H9 (cell line): ENCODE results near the gene CHST8. TPM values are rescaled to one million over a fixed set of nuclear protein-coding genes. Genes with fewer than 3 reads are reported as not detected.

Experiments
- DNase-seq: peaks from one replicate; pipeline ENCODE4 v3.0.0-alpha.2; 2017
- H2AFZ ChIP-seq: one replicate; pipeline ENCODE4 v1.6.1; 2013; ENCODE audit warnings: mild to moderate bottlenecking, low read length, control low read depth, moderate library complexity
- H2AK5ac ChIP-seq: 2 replicates; pipeline ENCODE4 v1.6.1; 2013; ENCODE audit warnings: low read length, control low read depth, mixed read lengths; ENCODE audit not compliant: insufficient read length
- H2BK120ac ChIP-seq: one replicate; pipeline ENCODE4 v1.6.1; 2013; ENCODE audit warnings: low read depth, mild to moderate bottlenecking, low read length, control low read depth, inconsistent platforms; ENCODE audit not compliant: poor library complexity, severe bottlenecking
- H2BK12ac ChIP-seq: 2 replicates; pipeline ENCODE4 v1.6.1; 2013; ENCODE audit warnings: low read length, control low read depth, mixed read lengths, low read depth; ENCODE audit not compliant: insufficient read length
- H2BK15ac ChIP-seq: 2 replicates; pipeline ENCODE4 v1.6.1; 2013; ENCODE audit warnings: low read depth, low read length, control low read depth
- H2BK20ac ChIP-seq: one replicate; pipeline ENCODE4 v1.6.1; 2013; ENCODE audit warnings: low read depth, mild to moderate bottlenecking, low read length, control low read depth, inconsistent platforms; ENCODE audit not compliant: poor library complexity, severe bottlenecking
- H2BK5ac ChIP-seq: 2 replicates; pipeline ENCODE4 v1.6.1; 2013; ENCODE audit warnings: low read length, control low read depth, mixed read lengths; ENCODE audit not compliant: insufficient read length
- H3K14ac ChIP-seq: 2 replicates; pipeline ENCODE4 v1.6.1; 2013; ENCODE audit warnings: low read length, control low read depth; ENCODE audit not compliant: insufficient read depth
- H3K18ac ChIP-seq: 2 replicates; pipeline ENCODE4 v1.6.1; 2013; ENCODE audit warnings: low read depth, mild to moderate bottlenecking, mixed read lengths, low read length, control low read depth; ENCODE audit not compliant: insufficient read length
- H3K23ac ChIP-seq: 2 replicates; pipeline ENCODE4 v1.6.1; 2013; ENCODE audit warnings: low read length, control low read depth, mixed read lengths, low read depth; ENCODE audit not compliant: insufficient read length
- H3K23me2 ChIP-seq: 2 replicates; pipeline ENCODE4 v1.6.1; 2013; ENCODE audit warnings: low read depth, mild to moderate bottlenecking, mixed read lengths, low read length, control low read depth; ENCODE audit not compliant: insufficient read length, poor library complexity, severe bottlenecking
- H3K27ac ChIP-seq: 2 replicates; pipeline ENCODE4 v1.5.1; 2013; ENCODE audit warnings: low read length, control low read depth, mixed read lengths, low read depth; ENCODE audit not compliant: insufficient read length
- H3K27me3 ChIP-seq: 2 replicates; pipeline ENCODE4 v1.6.1; 2013; ENCODE audit warnings: low read length, control low read depth, inconsistent platforms; ENCODE audit not compliant: insufficient read depth
- H3K4ac ChIP-seq: 2 replicates; pipeline ENCODE4 v1.6.1; 2013; ENCODE audit warnings: low read depth, mild to moderate bottlenecking, control low read depth, inconsistent platforms, low read length, moderate library complexity
- H3K4me1 ChIP-seq: 2 replicates; pipeline ENCODE4 v1.6.1; 2013; ENCODE audit warnings: low read length, control low read depth, inconsistent platforms; ENCODE audit not compliant: insufficient read depth
- H3K4me2 ChIP-seq: 2 replicates; pipeline ENCODE4 v1.6.1; 2013; ENCODE audit warnings: low read length, control low read depth, mixed read lengths; ENCODE audit not compliant: insufficient read length, insufficient read depth
- H3K56ac ChIP-seq: 2 replicates; pipeline ENCODE4 v1.6.1; 2013; ENCODE audit warnings: low read depth, mild to moderate bottlenecking, mixed read lengths, low read length, control low read depth; ENCODE audit not compliant: insufficient read length
- H3K79me1 ChIP-seq: 2 replicates; pipeline ENCODE4 v1.6.1; 2013; ENCODE audit warnings: low read depth, mild to moderate bottlenecking, moderate library complexity, low read length, control low read depth, inconsistent platforms; ENCODE audit not compliant: insufficient read depth, poor library complexity, severe bottlenecking
- H3K79me2 ChIP-seq: 2 replicates; pipeline ENCODE4 v1.6.1; 2013; ENCODE audit warnings: low read length, control low read depth, inconsistent platforms; ENCODE audit not compliant: insufficient read depth
- H3K9ac ChIP-seq: 2 replicates; pipeline ENCODE4 v1.6.1; 2013; ENCODE audit warnings: low read length, control low read depth, mixed read lengths; ENCODE audit not compliant: insufficient read length; ENCODE audit errors: extremely low read depth
- H3K9me3 ChIP-seq: one replicate; pipeline ENCODE4 v1.6.1; 2013; ENCODE audit warnings: low read depth, low read length, inconsistent platforms; ENCODE audit not compliant: control insufficient read depth
- H3T11ph ChIP-seq: one replicate; pipeline ENCODE4 v1.6.1; 2013; ENCODE audit warnings: mild to moderate bottlenecking, low read length, control low read depth, inconsistent platforms
- H4K20me1 ChIP-seq: one replicate; pipeline ENCODE4 v1.6.1; 2013; ENCODE audit not compliant: control insufficient read depth, insufficient read length, insufficient read depth
- H4K5ac ChIP-seq: 2 replicates; pipeline ENCODE4 v1.6.1; 2013; ENCODE audit warnings: low read depth, mild to moderate bottlenecking, mixed read lengths, low read length, control low read depth; ENCODE audit not compliant: insufficient read length
- H4K8ac ChIP-seq: replicated peaks from 2 replicates; pipeline ENCODE4 v1.6.1; 2013; ENCODE audit warnings: low read length, control low read depth, mixed read lengths, low read depth; ENCODE audit not compliant: insufficient read length
- H4K91ac ChIP-seq: 2 replicates; pipeline ENCODE4 v1.6.1; 2013; ENCODE audit warnings: low read depth, mild to moderate bottlenecking, moderate library complexity, mixed read lengths, low read length, control low read depth; ENCODE audit not compliant: insufficient read length
- H3K27ac Mint-ChIP-seq, 3 experiments: 2 replicates in 2 of 3; 3 replicates in 1 of 3; pipeline ENCODE4 v1.8.0; 2020 to 2021; ENCODE audit warnings: mixed read lengths in 3 of 3, mild to moderate bottlenecking in 1 of 3, moderate library complexity in 1 of 3
- H3K27me3 Mint-ChIP-seq: 2 replicates; pipeline ENCODE4 v1.8.0; 2021; ENCODE audit warnings: low read depth, mild to moderate bottlenecking, moderate library complexity, mixed read lengths
- H3K36me3 Mint-ChIP-seq, 3 experiments: 2 replicates in 2 of 3; 3 replicates in 1 of 3; pipeline ENCODE4 v1.8.0; 2020 to 2021; ENCODE audit warnings: low read depth in 3 of 3, mixed read lengths in 3 of 3; ENCODE audit not compliant: insufficient read depth in 1 of 3
- H3K4me1 Mint-ChIP-seq, 2 experiments: 2 replicates each; pipeline ENCODE4 v1.8.0; 2020; ENCODE audit warnings: mixed read lengths in 2 of 2
- H3K4me3 Mint-ChIP-seq, 2 experiments: 2 replicates in 1 of 2; 3 replicates in 1 of 2; pipeline ENCODE4 v1.8.0; 2020 to 2021; ENCODE audit warnings: mild to moderate bottlenecking in 2 of 2, mixed read lengths in 2 of 2, moderate library complexity in 1 of 2
- H3K9me3 Mint-ChIP-seq, 2 experiments: 2 replicates in 1 of 2; 3 replicates in 1 of 2; pipeline ENCODE4 v1.8.0; 2020; ENCODE audit warnings: mild to moderate bottlenecking in 2 of 2, mixed read lengths in 2 of 2, moderate library complexity in 1 of 2
- WGBS: extraction: QIAGEN DNeasy Blood & Tissue Kit; methylation state at CpG from one replicate; pipeline ENCODE4 v1.1.7; 2013; ENCODE audit warnings: missing lambda C conversion rate, low lambda C conversion rate, mixed read lengths; ENCODE audit not compliant: insufficient read length; ENCODE audit errors: extremely low coverage; 5-methylcytosine and 5-hydroxymethylcytosine counted together
- total RNA-seq: library from RNA; stranded (reverse); gene quantifications from 2 replicates; pipeline ENCODE4 v1.2.1, GENCODE V29; 2021
- TF ChIP-seq, protein P1 (sequence below): fragments of 200-600 bp; sonication (generic); conservative IDR thresholded peaks from 3 replicates; pipeline ENCODE4 v1.8.0; 2021; ENCODE audit warnings: antibody characterized with exemption, mild to moderate bottlenecking

Gene CHST8
- total RNA-seq, 1 experiment from 2014 or later: 5.1 TPM

DNA sequence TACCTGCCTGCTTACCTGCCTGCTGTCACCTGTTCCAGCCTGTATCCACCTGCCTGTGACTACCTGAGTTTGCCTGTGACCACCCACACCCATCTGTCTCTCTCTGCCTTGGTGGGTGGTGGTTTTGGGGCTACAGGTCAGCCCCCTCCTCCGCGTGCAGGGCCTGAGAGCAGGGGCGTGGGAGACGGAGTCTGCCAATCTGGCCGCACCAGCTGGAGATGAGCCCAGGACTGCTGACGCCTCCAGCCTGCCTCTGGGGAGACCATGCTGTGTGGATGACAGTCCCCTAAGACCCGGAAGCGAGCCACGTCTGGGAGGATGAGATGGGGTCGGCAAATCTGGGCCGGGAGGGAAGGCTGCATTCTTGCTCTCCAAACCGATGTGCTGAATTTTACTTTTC, 159.0 kb downstream of the CHST8 start:
- Mint-ChIP-seq H3K27ac (no peak overlapping the region), H3K9me3 (no peaks in the 10 kb centered on the region; a peak in 3 of 5 replicates), H3K4me1 (peaks cover 12 to 13% of the 10 kb centered on the region in 2 experiments), H3K4me3 (no peak overlapping the region), H3K27me3 (peaks cover 42% of the 10 kb centered on the region), H3K36me3 (no peaks in the 10 kb centered on the region; a peak in 1 of 7 replicates)
- Histone ChIP-seq H2AFZ (no peak overlapping the region), H3K18ac (no peak overlapping the region), H3K27me3 (no peaks in the 10 kb centered on the region; the same call in 1 of the 2 replicates), H3K4ac (no peak overlapping the region), H4K5ac (no peak overlapping the region), H4K8ac (no peak overlapping the region), H2AK5ac (no peak overlapping the region), H2BK15ac (no peak overlapping the region), H3K4me2 (no peak overlapping the region), H2BK20ac (no peak overlapping the region), H2BK120ac (no peak overlapping the region), H3K4me1 (peaks cover 2% of the 10 kb centered on the region; the same call in 1 of the 2 replicates), H3K9ac (no peak overlapping the region), H3T11ph (no peak overlapping the region), H3K23me2 (no peaks in the 10 kb centered on the region), H3K56ac (no peak overlapping the region), H3K23ac (no peak overlapping the region), H4K20me1 (no peaks in the 10 kb centered on the region), H3K79me1 (no peaks in the 10 kb centered on the region), H2BK12ac (no peak overlapping the region), H3K27ac (no peak overlapping the region), H3K79me2 (no peaks in the 10 kb centered on the region), H3K14ac (no peak overlapping the region), H3K9me3 (no peaks in the 10 kb centered on the region), H2BK5ac (no peak overlapping the region), H4K91ac (no peak overlapping the region)
- DNase-seq: no peak
- TF ChIP-seq, protein P1, sequence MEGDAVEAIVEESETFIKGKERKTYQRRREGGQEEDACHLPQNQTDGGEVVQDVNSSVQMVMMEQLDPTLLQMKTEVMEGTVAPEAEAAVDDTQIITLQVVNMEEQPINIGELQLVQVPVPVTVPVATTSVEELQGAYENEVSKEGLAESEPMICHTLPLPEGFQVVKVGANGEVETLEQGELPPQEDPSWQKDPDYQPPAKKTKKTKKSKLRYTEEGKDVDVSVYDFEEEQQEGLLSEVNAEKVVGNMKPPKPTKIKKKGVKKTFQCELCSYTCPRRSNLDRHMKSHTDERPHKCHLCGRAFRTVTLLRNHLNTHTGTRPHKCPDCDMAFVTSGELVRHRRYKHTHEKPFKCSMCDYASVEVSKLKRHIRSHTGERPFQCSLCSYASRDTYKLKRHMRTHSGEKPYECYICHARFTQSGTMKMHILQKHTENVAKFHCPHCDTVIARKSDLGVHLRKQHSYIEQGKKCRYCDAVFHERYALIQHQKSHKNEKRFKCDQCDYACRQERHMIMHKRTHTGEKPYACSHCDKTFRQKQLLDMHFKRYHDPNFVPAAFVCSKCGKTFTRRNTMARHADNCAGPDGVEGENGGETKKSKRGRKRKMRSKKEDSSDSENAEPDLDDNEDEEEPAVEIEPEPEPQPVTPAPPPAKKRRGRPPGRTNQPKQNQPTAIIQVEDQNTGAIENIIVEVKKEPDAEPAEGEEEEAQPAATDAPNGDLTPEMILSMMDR: no peak
- WGBS: no CpG with 5 or more reads among the region's 12 CpGs
